ENCODE measurements around the gene ATOX1.
A peak's percentile ranks its signal among the peaks of the same experiment; 100 is the strongest.

ATOX1 gene

DNA sequence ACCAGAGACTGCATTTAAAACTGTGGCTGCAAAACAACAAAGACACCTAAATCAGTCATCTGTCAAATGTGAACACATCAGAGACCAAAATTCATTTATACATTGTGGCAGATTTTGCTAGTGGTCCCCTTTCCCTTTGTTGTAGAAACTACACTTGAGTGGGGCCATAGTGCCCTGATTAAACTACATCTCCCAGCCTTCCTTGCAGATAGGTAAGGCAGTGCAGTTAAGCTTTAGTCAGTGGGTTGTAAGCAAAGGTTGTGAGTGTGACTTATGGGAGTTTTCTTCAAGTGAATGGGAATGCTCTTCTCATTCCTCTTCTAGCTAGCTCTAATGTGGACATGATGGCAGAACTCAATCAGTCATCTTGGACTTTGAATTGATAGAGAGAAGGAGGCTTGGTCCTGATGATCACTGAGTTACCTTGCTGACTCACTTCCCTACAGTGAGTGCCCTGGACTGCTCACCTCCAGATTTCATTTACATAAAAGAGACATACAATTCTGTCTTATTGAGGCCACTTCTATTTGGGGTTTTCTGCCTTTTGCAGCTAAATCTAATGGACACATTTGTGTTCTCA, 36.5 kb downstream of the ATOX1 start:
- H4K20me1 ChIP-seq (ENCODE audit: insufficient read depth, low read length): no peaks in the 10 kb centered on the region
- H3K27me3 ChIP-seq (replicated peaks; ENCODE audit: insufficient read depth, low read length): no peaks in the 10 kb centered on the region
- H3K79me2 ChIP-seq (ENCODE audit: low read length): no peaks in the 10 kb centered on the region
- peak overlapping the region; percentile 42 for H2AFZ ChIP-seq (ENCODE audit: low read length)
- peak overlapping the region; percentile 23; the same call in 1 of the 2 replicates for H3K4me3 ChIP-seq (ENCODE audit: low read length)
- no peaks in the 10 kb centered on the region for H3K36me3 ChIP-seq (replicated peaks; ENCODE audit: insufficient read depth, low read length)
- peak overlapping the region; percentile 96 for H3K27ac ChIP-seq (ENCODE audit: low read length)
- H3F3A ChIP-seq (ENCODE audit: insufficient read depth, low read length): peaks cover 38% of the 10 kb centered on the region
- no peaks in the 10 kb centered on the region for H3K9me3 ChIP-seq (replicated peaks; ENCODE audit: insufficient read depth, low read length)
- peaks cover 52% of the 10 kb centered on the region for H3K4me1 ChIP-seq (ENCODE audit: low read length)
- peak overlapping the region; percentile 56 for H3K9ac ChIP-seq (ENCODE audit: low read length)
- TF ChIP-seq EZH2phosphoT487 (IDR thresholded peaks at IDR 0.05; ENCODE audit: low read length): no peak
- TF ChIP-seq, protein P1, sequence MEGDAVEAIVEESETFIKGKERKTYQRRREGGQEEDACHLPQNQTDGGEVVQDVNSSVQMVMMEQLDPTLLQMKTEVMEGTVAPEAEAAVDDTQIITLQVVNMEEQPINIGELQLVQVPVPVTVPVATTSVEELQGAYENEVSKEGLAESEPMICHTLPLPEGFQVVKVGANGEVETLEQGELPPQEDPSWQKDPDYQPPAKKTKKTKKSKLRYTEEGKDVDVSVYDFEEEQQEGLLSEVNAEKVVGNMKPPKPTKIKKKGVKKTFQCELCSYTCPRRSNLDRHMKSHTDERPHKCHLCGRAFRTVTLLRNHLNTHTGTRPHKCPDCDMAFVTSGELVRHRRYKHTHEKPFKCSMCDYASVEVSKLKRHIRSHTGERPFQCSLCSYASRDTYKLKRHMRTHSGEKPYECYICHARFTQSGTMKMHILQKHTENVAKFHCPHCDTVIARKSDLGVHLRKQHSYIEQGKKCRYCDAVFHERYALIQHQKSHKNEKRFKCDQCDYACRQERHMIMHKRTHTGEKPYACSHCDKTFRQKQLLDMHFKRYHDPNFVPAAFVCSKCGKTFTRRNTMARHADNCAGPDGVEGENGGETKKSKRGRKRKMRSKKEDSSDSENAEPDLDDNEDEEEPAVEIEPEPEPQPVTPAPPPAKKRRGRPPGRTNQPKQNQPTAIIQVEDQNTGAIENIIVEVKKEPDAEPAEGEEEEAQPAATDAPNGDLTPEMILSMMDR (IDR thresholded peaks at IDR 0.05; ENCODE audit: low read length): no peak
- no peak for TF ChIP-seq EZH2 (optimal IDR thresholded peaks at IDR 0.05; ENCODE audit: low read depth, low read length)
- H3K9me2 ChIP-seq (replicated peaks; ENCODE audit: insufficient read depth, low read length): no peaks in the 10 kb centered on the region
- peak; percentile 50 for DNase-seq
- peak overlapping the region; percentile 84 for H3K4me2 ChIP-seq (ENCODE audit: low read depth, low read length)

DNA sequence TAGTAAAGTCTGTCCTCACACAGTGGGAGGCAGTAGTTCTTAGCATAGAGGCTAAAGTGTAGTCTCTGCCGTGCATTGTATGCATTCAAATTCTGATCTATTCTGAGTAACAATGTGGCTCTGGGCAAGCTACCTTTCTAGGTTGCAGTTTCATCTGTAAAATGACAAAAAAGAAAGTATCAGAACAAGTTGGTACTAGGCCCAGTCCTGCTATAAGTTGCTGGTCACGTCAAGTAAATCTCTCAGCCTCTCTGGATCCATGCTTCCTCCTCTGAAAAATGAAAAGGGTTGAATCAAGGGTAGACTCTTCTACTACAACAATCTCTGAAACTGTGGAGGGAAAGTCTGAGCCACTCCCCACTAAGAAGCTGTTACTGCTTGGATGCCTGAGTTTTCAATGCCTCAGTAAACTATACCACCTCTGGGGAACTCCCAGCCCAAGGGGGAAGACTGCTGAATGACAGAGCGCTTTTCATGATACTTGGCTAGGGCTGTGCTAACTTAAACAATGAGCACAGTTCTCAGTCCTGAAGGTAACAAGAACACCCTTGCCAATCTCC, 37.3 kb downstream of the ATOX1 start:
- Histone ChIP-seq H3F3A (ENCODE audit: insufficient read depth, low read length) (peaks cover 38% of the 10 kb centered on the region), H2AFZ (ENCODE audit: low read length) (peak overlapping the region; percentile 42), H3K9me3 (replicated peaks; ENCODE audit: insufficient read depth, low read length) (no peaks in the 10 kb centered on the region), H3K36me3 (replicated peaks; ENCODE audit: insufficient read depth, low read length) (no peaks in the 10 kb centered on the region), H3K4me2 (ENCODE audit: low read depth, low read length) (peak overlapping the region; percentile 84), H3K79me2 (ENCODE audit: low read length) (no peaks in the 10 kb centered on the region), H3K9ac (ENCODE audit: low read length) (peak overlapping the region; percentile 56), H3K27me3 (replicated peaks; ENCODE audit: insufficient read depth, low read length) (no peaks in the 10 kb centered on the region), H3K9me2 (replicated peaks; ENCODE audit: insufficient read depth, low read length) (no peaks in the 10 kb centered on the region), H3K27ac (ENCODE audit: low read length) (peak overlapping the region; percentile 96), H3K4me3 (ENCODE audit: low read length) (peak overlapping the region; percentile 23; the same call in 1 of the 2 replicates), H4K20me1 (ENCODE audit: insufficient read depth, low read length) (no peaks in the 10 kb centered on the region), H3K4me1 (ENCODE audit: low read length) (peaks cover 52% of the 10 kb centered on the region)
- TF ChIP-seq EZH2 (optimal IDR thresholded peaks at IDR 0.05; ENCODE audit: low read depth, low read length): no peak
- TF ChIP-seq, protein P1 (IDR thresholded peaks at IDR 0.05; ENCODE audit: low read length): peak; percentile 27
- DNase-seq: peak; percentile 80

DNA sequence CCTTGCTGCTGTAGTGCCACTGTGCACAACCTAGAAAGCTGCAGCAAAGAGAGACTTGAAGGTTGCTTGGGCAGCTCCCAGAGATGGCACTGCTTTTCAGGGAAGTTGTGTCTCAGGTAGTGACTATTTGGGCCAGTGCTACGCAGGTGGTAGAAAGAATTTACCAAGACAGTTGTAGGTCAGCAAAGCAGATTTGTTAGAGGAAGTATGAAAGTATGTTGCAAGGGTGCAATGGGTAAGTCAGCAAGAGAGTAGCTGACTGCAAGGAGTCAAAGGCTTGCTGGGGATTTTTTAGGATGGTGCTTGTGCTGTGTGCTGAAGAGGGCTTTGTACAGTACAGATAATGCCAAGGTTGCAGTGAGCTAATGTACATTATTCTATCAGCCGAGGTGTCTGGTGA, 38.2 kb downstream of the ATOX1 start:
- Histone ChIP-seq H3K4me3 (ENCODE audit: low read length) (no peak overlapping the region), H2AFZ (ENCODE audit: low read length) (peak overlapping the region; percentile 42; the same call in 1 of the 2 replicates)

More for the DNA sequence above, 38.2 kb downstream of the ATOX1 start:
- peaks cover 52% of the 10 kb centered on the region for H3K4me1 ChIP-seq (ENCODE audit: low read length)
- peak overlapping the region; percentile 96 for H3K27ac ChIP-seq (ENCODE audit: low read length)
- H3K9me3 ChIP-seq (replicated peaks; ENCODE audit: insufficient read depth, low read length): no peaks in the 10 kb centered on the region
- DNase-seq: peak; percentile 27
- H3F3A ChIP-seq (ENCODE audit: insufficient read depth, low read length): peaks cover 38% of the 10 kb centered on the region
- no peaks in the 10 kb centered on the region for H3K27me3 ChIP-seq (replicated peaks; ENCODE audit: insufficient read depth, low read length)
- H3K9me2 ChIP-seq (replicated peaks; ENCODE audit: insufficient read depth, low read length): no peaks in the 10 kb centered on the region
- no peaks in the 10 kb centered on the region for H3K79me2 ChIP-seq (ENCODE audit: low read length)
- TF ChIP-seq, protein P1 (IDR thresholded peaks at IDR 0.05; ENCODE audit: low read length): no peak
- no peak for TF ChIP-seq EZH2phosphoT487 (IDR thresholded peaks at IDR 0.05; ENCODE audit: low read length)
- no peak for TF ChIP-seq EZH2 (optimal IDR thresholded peaks at IDR 0.05; ENCODE audit: low read depth, low read length)
- H3K9ac ChIP-seq (ENCODE audit: low read length): peak overlapping the region; percentile 56; the same call in 1 of the 2 replicates
- H3K4me2 ChIP-seq (ENCODE audit: low read depth, low read length): peak overlapping the region; percentile 84
- no peaks in the 10 kb centered on the region for H3K36me3 ChIP-seq (replicated peaks; ENCODE audit: insufficient read depth, low read length)
- no peaks in the 10 kb centered on the region for H4K20me1 ChIP-seq (ENCODE audit: insufficient read depth, low read length)
